GM10248 (cell line): ENCODE data around the gene KNOP1.
"Not testable (repeated sequence)": the region's sequence is repeated elsewhere in the genome, so short reads cannot be mapped to it uniquely, and the experiment has no call there.

ENCODE experiments used
- CTCF ChIA-PET: fragments of 300-600 bp; sonication (Branson Sonifier 250); formaldehyde crosslinking; extraction: SDS; loops from one replicate; lab custom pipeline; 2021; ENCODE audit warnings: antibody characterized with exemption; lab: Yijun Ruan, JAX
- POLR2A ChIA-PET: fragments of 350-650 bp; sonication (Branson Sonifier 250); formaldehyde crosslinking; extraction: SDS; loops from one replicate; lab custom pipeline; 2020; ENCODE audit warnings: antibody characterized with exemption; lab: Yijun Ruan, JAX
- DNase-seq: peaks from one replicate; pipeline ENCODE4 v3.0.0; 2012; ENCODE audit errors: extremely low spot score
- TF ChIP-seq, protein P1 (sequence below): IDR thresholded peaks from 2 replicates; pipeline ENCODE4 v1.5.1; 2012; ENCODE audit warnings: mild to moderate bottlenecking, low read depth; ENCODE audit errors: extremely low read depth, missing control alignments, control extremely low read depth

KNOP1 gene

DNA sequence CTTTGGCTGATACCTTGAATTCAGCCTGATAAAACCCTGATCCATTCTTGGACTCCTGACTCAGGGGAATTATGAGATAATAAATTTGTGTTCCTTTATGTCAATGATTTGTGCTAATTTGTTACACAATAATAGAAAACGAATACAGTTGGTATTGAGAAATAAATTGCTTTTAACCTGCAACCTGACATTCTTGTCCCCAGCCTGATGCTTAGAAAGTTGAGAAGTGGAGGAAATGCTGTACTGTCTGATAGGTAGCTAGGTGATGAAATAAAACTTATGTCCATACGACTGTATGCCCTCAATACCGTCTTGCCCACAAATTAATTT lies 10.6 kb upstream of the KNOP1 start:
- CTCF ChIA-PET: no interaction called here
- DNase-seq: no peak
- POLR2A ChIA-PET: no interaction called here
- TF ChIP-seq, protein P1, sequence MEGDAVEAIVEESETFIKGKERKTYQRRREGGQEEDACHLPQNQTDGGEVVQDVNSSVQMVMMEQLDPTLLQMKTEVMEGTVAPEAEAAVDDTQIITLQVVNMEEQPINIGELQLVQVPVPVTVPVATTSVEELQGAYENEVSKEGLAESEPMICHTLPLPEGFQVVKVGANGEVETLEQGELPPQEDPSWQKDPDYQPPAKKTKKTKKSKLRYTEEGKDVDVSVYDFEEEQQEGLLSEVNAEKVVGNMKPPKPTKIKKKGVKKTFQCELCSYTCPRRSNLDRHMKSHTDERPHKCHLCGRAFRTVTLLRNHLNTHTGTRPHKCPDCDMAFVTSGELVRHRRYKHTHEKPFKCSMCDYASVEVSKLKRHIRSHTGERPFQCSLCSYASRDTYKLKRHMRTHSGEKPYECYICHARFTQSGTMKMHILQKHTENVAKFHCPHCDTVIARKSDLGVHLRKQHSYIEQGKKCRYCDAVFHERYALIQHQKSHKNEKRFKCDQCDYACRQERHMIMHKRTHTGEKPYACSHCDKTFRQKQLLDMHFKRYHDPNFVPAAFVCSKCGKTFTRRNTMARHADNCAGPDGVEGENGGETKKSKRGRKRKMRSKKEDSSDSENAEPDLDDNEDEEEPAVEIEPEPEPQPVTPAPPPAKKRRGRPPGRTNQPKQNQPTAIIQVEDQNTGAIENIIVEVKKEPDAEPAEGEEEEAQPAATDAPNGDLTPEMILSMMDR: no peak

DNA sequence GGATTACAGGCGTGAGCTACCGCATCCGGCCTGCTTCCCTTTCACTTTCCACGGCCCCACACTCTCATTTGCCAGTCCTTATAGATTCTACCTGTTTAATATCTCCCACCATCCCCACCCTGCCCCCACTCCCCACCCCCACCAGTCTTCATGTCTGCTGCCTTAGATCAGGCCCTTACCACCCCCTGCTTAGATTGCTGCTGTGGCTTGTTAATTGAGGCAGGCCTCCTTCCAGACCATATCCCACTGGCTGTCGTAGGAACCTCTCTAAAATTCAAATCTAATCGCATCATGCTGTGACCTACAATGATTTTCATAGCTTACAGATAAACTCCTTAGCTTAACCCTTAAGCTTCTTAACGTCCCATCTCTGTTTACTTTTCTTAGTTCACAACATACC lies 5.0 kb upstream of the KNOP1 start:
- CTCF ChIA-PET: interaction anchor here (1.0 kb wide), 1 partner anchor 31 kb away, joined by 3 read pairs; no protein-coding TSS in a partner anchor
- TF ChIP-seq, protein P1: no peak
- no peak for DNase-seq
- POLR2A ChIA-PET: no interaction called here

DNA sequence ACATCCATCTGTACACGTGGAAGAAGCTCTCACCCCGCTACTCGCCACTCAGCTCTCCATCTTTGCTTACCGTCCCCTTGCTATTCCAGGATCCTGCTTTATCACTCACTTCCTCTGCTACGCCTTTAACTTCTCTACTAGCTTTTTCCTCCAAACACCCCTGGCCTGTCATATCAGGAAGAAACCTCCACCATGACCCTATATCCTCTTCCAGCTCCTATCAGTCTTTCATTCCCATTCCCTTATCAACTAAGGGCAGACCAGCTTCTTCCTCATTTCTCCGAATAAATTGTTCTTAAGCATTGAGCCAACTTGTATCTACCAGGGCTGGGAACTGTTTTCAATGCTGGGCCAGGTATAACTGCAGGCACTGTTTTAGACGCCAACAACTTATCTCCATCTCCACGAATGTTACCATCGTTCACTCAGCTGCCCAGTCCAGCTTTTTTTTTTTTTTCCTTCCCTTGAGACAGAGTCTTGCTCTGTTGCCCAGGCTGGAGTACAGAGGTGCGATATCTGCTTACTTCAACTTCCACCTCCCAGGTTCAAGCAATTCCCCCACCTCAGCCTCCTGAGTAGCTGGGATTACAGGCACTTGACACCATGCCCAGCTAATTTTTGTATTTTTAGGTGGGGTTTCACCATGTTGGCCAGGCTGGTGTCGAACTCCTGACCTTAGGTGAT lies 4.4 kb upstream of the KNOP1 start:
- no peak for DNase-seq
- POLR2A ChIA-PET: no interaction called here
- TF ChIP-seq, protein P1: no peak
- CTCF ChIA-PET: interaction anchor here (1.0 to 1.6 kb wide), 2 partner anchors 10 to 32 kb away, joined by 3 read pairs; no protein-coding TSS in a partner anchor

DNA sequence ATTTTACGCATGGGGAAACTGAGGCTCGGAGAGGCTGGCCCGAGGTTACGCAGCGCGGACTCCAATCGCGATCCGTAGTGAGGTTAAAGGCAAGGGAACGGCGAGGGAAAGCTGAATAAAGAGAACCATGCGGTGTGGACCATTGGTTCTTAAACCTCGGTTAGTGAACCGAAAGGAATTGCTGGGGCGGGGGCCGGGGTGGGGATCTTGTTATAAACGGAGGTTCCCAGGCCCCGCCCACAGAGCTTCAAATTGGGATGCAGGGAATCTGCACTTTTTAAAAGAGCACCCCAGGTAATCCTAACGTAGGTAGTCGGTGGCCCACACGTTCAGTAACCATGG lies 568 bp upstream of the KNOP1 start:
- DNase-seq: no peak
- ChIA-PET CTCF (interaction anchor here (0.9 to 2.1 kb wide), 3 partner anchors 20 to 164 kb away, joined by 3 to 7 read pairs (median 4); partner anchors contain the start of gene VPS35L), POLR2A (no interaction called here)
- TF ChIP-seq, protein P1: no peak

DNA sequence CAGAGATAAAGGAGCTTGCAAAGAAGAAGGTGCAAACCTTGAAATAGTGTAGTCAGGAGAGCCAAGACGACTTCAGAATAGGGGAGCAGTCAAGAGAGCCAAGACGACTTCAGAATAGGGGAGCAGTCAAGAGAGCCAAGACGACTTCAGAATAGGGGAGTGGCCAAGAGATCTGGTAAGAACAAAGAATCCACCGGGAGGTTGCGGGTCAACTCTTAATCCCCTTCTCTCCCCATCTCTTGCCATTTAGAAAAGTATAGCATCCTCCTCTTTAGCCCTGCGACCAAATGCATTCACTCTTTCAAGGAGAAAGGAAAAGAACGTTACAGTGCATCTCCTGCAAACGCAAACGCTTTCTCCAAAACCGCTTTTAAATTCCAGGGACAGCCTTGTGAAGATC lies 713 bp downstream of the KNOP1 start:
- POLR2A ChIA-PET: no interaction called here

DNA sequence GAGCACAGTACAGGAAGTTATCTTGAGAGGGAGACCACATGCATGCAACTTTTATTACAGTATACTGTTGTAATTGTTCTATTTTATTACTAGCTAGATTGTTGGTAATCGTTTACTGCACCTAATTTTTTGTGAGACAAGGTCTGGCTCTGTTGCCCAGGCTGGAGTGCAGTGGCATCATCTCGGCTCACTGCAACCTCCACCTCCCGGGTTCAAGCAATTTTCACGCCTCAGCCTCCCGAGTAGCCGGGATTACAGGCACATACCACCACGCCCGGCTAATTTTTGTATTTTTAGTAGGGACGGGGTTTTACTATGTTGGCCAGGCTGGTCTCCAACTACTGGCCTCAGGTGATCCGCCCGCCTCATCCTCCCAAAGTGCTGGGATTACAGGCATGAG lies 1.3 kb downstream of the KNOP1 start:
- CTCF ChIA-PET: interaction anchor here (2.1 kb wide), 1 partner anchor 18 kb away, joined by 7 read pairs; no protein-coding TSS in a partner anchor
- POLR2A ChIA-PET, DNase-seq: not testable (repeated sequence)

More for the DNA sequence above, 713 bp downstream of the KNOP1 start:
- CTCF ChIA-PET: interaction anchor here (2.1 kb wide), 1 partner anchor 19 kb away, joined by 7 read pairs; no protein-coding TSS in a partner anchor
- TF ChIP-seq, protein P1: no peak
- DNase-seq: no peak

DNA sequence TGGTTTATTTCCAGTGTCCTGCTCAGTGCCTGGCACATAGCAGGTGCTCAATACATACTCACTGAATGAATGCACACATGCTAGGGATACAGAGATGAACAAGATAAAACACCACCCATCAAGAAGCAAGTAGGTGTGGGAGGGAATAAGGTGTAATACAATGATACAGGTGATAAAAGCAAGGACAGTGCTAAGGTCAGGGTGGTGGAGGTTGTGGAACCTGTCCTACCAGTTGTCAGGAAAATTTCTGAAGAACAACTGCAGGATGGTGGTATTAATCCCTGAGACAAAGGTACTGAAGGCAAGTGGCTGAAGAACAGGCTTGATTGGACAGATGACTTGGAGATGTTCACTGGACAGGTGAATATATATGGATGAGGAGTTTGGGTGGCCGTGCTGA lies 1.8 kb downstream of the KNOP1 start:
- no peak for DNase-seq
- TF ChIP-seq, protein P1: no peak
- POLR2A ChIA-PET: no interaction called here
- CTCF ChIA-PET: no interaction called here
